Transverse colon (tissue), 4 donors: Measurements from ENCODE around the gene ZNF326. TPM values are rescaled to one million over a fixed set of nuclear protein-coding genes. Genes with fewer than 3 reads are reported as not detected.
"Not testable (repeated sequence)": the region's sequence is repeated elsewhere in the genome, so short reads cannot be mapped to it uniquely, and the experiment has no call there.

Experiments used
- DNase-seq: peaks from one replicate; pipeline ENCODE4 v3.0.0-alpha.2; 2019
- H3K27ac ChIP-seq, 4 donors: fragments of 200-600 bp; sonication (generic); 2 replicates each; pipeline ENCODE4 v1.5.1; 2016 to 2018; ENCODE audit warnings: inconsistent platforms in 4 of 4
- H3K27me3 ChIP-seq: fragments of 200-600 bp; sonication (generic); 2 replicates; pipeline ENCODE4 v1.5.1; 2017; ENCODE audit warnings: inconsistent platforms
- H3K36me3 ChIP-seq, 4 donors: fragments of 200-600 bp; sonication (generic); 2 replicates each; pipeline ENCODE4 v1.5.1; 2017 to 2019; ENCODE audit warnings: inconsistent platforms in 4 of 4
- H3K4me1 ChIP-seq, 4 donors: fragments of 200-600 bp; sonication (generic); 2 replicates each; pipeline ENCODE4 v1.5.1; 2017 to 2020; ENCODE audit warnings: inconsistent platforms in 4 of 4
- H3K4me3 ChIP-seq, 4 donors: fragments of 200-600 bp; sonication (generic); 1 replicate in 1 of 4; 2 replicates in 3 of 4; pipeline versions ENCODE4 v1.5.1 to v1.6.1; 2017 to 2019; ENCODE audit warnings: inconsistent platforms in 4 of 4
- H3K9me3 ChIP-seq, 2 donors: fragments of 200-600 bp; sonication (generic); 2 replicates each; pipeline ENCODE4 v1.5.1; 2017 to 2019; ENCODE audit warnings: inconsistent platforms in 2 of 2
- EP300 ChIP-seq: sonication (generic); formaldehyde crosslinking; IDR thresholded peaks from one replicate; pipeline ENCODE4 v1.6.1; 2017; ENCODE audit warnings: antibody characterized with exemption, low read depth
- POLR2A ChIP-seq: fragments of 450-650 bp; IDR thresholded peaks from one replicate; pipeline ENCODE4 v1.6.1; 2016; ENCODE audit warnings: antibody characterized with exemption, mild to moderate bottlenecking, moderate library complexity
- POLR2AphosphoS5 ChIP-seq, 3 donors: sonication (generic); formaldehyde crosslinking; IDR thresholded peaks; one replicate each; pipeline ENCODE4 v1.6.1; 2016; ENCODE audit warnings: antibody characterized with exemption in 3 of 3
- WGBS, 2 donors: methylation state at CpG; one replicate each; pipeline ENCODE4 v1.1.5; 2018; ENCODE audit warnings: low coverage in 1 of 2; 5-methylcytosine and 5-hydroxymethylcytosine counted together
- in situ Hi-C, 4 donors: fragments of 200-750 bp; cut with MboI; loops; one replicate each; pipeline versions ENCODE4 v1.15.0 to v1.15.1; 2017; ENCODE audit warnings: low sequenced_read_pairs in 3 of 4, low pct_ligation_motif_present in 1 of 4, low pct_unique_long_range_greater_than_20kb in 1 of 4
- intact Hi-C: fragments of 100-400 bp; cut with DNase I; formaldehyde crosslinking; loops from one replicate; pipeline ENCODE4 v1.15.1; 2023; ENCODE audit warnings: low total_unique reads
- total RNA-seq, 4 donors: library from RNA; depleted of rRNA; stranded (reverse); fragments of >200 nt; gene quantifications; one replicate each; pipeline ENCODE4 v1.1.0, GENCODE V29; 2016
- TF ChIP-seq, protein P1 (sequence below), 5 experiments: fragments of 200-600 bp in 3 of 5; fragments of 450-650 bp in 2 of 5; sonication (generic) in 3 of 5; IDR thresholded peaks; 1 replicate in 2 of 5; 2 replicates in 3 of 5; pipeline ENCODE4 v1.5.1; 2016 to 2017; ENCODE audit warnings: antibody characterized with exemption in 5 of 5, inconsistent platforms in 3 of 5, mild to moderate bottlenecking in 2 of 5, moderate library complexity in 1 of 5

The ZNF326 gene
- total RNA-seq, 4 donors from 2014 or later, result 32.4 to 59.1 (median 39.9) TPM

- H3K36me3 ChIP-seq, result no peaks in the 10 kb centered on the region
- peaks cover 0 to 9% (median 2%) of the 10 kb centered on the region in 4 donors for H3K4me1 ChIP-seq
- in situ Hi-C loops, result loop anchor here in 3 of 4 donors (25.0 kb wide), 3 partner anchors 338 to 488 kb away; partner anchors contain the start of genes LRRC8B (in 1 of the 3) and LRRC8C (in 1 of the 3)
- 64 to 65% methylated on average over 3 to 4 of the region's 4 CpGs for WGBS, 2 donors
- no peak overlapping the region for H3K27ac ChIP-seq
- intact Hi-C loops, result no loop called here
- no peak overlapping the region for H3K4me3 ChIP-seq
- no peak for TF ChIP-seq POLR2AphosphoS5 (IDR thresholded peaks at IDR 0.05)
- TF ChIP-seq POLR2A, result no peak
- TF ChIP-seq, protein P1, sequence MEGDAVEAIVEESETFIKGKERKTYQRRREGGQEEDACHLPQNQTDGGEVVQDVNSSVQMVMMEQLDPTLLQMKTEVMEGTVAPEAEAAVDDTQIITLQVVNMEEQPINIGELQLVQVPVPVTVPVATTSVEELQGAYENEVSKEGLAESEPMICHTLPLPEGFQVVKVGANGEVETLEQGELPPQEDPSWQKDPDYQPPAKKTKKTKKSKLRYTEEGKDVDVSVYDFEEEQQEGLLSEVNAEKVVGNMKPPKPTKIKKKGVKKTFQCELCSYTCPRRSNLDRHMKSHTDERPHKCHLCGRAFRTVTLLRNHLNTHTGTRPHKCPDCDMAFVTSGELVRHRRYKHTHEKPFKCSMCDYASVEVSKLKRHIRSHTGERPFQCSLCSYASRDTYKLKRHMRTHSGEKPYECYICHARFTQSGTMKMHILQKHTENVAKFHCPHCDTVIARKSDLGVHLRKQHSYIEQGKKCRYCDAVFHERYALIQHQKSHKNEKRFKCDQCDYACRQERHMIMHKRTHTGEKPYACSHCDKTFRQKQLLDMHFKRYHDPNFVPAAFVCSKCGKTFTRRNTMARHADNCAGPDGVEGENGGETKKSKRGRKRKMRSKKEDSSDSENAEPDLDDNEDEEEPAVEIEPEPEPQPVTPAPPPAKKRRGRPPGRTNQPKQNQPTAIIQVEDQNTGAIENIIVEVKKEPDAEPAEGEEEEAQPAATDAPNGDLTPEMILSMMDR (IDR thresholded peaks at IDR 0.05), result no peak
- TF ChIP-seq EP300, result no peak
- H3K27me3 ChIP-seq, result no peaks in the 10 kb centered on the region
- H3K9me3 ChIP-seq, result no peaks in the 10 kb centered on the region
- no peak for DNase-seq
Observed at GRCh38 chr1:89975540-89976125, 19.3 kb upstream of the ZNF326 start.

GRCh38 chr1:89978755-89979154 is 16.2 kb upstream of the ZNF326 start:
- H3K36me3 ChIP-seq, result no peaks in the 10 kb centered on the region
- no peak overlapping the region for H3K4me3 ChIP-seq
- no peaks in the 10 kb centered on the region for H3K9me3 ChIP-seq
- intact Hi-C loops, result no loop called here
- WGBS, 2 donors, result 90 to 91% methylated on average over 1 of the region's 1 CpG
- no peak for TF ChIP-seq EP300
- TF ChIP-seq, protein P1 (IDR thresholded peaks at IDR 0.05), result no peak
- TF ChIP-seq POLR2AphosphoS5 (IDR thresholded peaks at IDR 0.05), result no peak
- no peak for TF ChIP-seq POLR2A
- H3K27ac ChIP-seq, result no peak overlapping the region
- in situ Hi-C loops, result loop anchor here in 3 of 4 donors (25.0 kb wide), 3 partner anchors 341 to 491 kb away; partner anchors contain the start of genes LRRC8B (in 1 of the 3) and LRRC8C (in 1 of the 3)
- no peaks in the 10 kb centered on the region for H3K4me1 ChIP-seq
- no peaks in the 10 kb centered on the region for H3K27me3 ChIP-seq
- no peak for DNase-seq

GRCh38 chr1:89980605-89981004 is 14.3 kb upstream of the ZNF326 start:
- intact Hi-C loops, result loop anchor here (5.0 kb wide), 1 partner anchor 348 kb away; the partner anchor contains the start of gene LRRC8C
- no peaks in the 10 kb centered on the region for H3K27me3 ChIP-seq
- H3K27ac ChIP-seq, result no peak overlapping the region
- TF ChIP-seq POLR2A (no peak), POLR2AphosphoS5 (IDR thresholded peaks at IDR 0.05) (no peak), EP300 (no peak)
- TF ChIP-seq, protein P1 (IDR thresholded peaks at IDR 0.05), result no peak
- no peaks in the 10 kb centered on the region for H3K4me1 ChIP-seq
- no peaks in the 10 kb centered on the region for H3K9me3 ChIP-seq
- DNase-seq, result no peak
- 70 to 74% methylated on average over 4 of the region's 4 CpGs for WGBS, 2 donors
- no peaks in the 10 kb centered on the region for H3K36me3 ChIP-seq
- in situ Hi-C loops, result loop anchor here (10.0 to 25.0 kb wide), 4 partner anchors 176 to 493 kb away; partner anchors contain the start of genes LRRC8B (in 1 of the 4) and LRRC8C (in 1 of the 4)
- no peak overlapping the region for H3K4me3 ChIP-seq

DNA sequence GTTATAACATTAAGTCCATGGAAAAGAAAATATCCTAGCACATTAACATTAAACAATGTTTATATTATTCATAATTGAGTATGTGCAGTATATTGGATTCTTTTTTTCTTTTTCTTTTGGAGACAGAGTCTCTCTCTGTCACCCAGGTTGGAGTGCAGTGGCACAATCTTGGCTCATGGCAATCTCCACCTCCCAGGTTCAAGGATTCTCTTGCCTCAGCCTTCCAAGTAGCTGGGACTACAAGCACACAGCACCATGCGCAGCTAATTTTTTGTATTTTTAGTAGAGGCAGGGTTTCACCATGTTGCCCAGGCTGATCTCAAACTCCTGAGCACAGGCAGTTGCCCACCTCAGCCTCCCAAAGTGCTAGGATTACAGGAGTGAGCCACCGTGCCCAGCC is 12.1 kb upstream of the ZNF326 start:
- not testable (repeated sequence) for H3K27ac ChIP-seq, H3K36me3 ChIP-seq, H3K9me3 ChIP-seq, H3K27me3 ChIP-seq, DNase-seq, H3K4me3 ChIP-seq
- 75 to 89% methylated on average over 1 to 2 of the region's 2 CpGs for WGBS, 2 donors
- in situ Hi-C loops, result loop anchor here (10.0 to 25.0 kb wide), 4 partner anchors 178 to 496 kb away; partner anchors contain the start of genes LRRC8B (in 1 of the 4) and LRRC8C (in 1 of the 4)
- H3K4me1 ChIP-seq, result peaks cover 0 to 12% (median 1%) of the 10 kb centered on the region in 4 donors
- intact Hi-C loops, result loop anchor here (5.0 kb wide), 1 partner anchor 351 kb away; the partner anchor contains the start of gene LRRC8C

GRCh38 chr1:89984564-89985116 is 10.3 kb upstream of the ZNF326 start:
- H3K27ac ChIP-seq, H3K4me3 ChIP-seq, H3K36me3 ChIP-seq, DNase-seq, H3K9me3 ChIP-seq, H3K27me3 ChIP-seq: not testable (repeated sequence)
- 98 to 100% methylated on average over 1 to 27 of the region's 33 CpGs for WGBS, 2 donors
- H3K4me1 ChIP-seq, result peaks cover 0 to 25% (median 9%) of the 10 kb centered on the region in 4 donors
- intact Hi-C loops, result loop anchor here (5.0 kb wide), 1 partner anchor 352 kb away; the partner anchor contains the start of gene LRRC8C
- in situ Hi-C loops, result loop anchor here (5.0 to 25.0 kb wide), 5 partner anchors 177 to 497 kb away; partner anchors contain the start of genes LRRC8B (in 1 of the 4) and LRRC8C (in 1 of the 4)
